Muscle layer of colon (tissue), 2 donors: ENCODE data around the gene INTS6L.

Source experiments
- H3K27ac ChIP-seq: one replicate; pipeline ENCODE4 v1.7.0; 2013; ENCODE audit warnings: low read depth, mild to moderate bottlenecking, low read length, moderate library complexity
- H3K27me3 ChIP-seq, 2 donors: one replicate each; pipeline ENCODE4 v1.7.0; 2013; ENCODE audit warnings: low read length in 2 of 2, mild to moderate bottlenecking in 2 of 2; ENCODE audit not compliant: insufficient read depth in 2 of 2, control insufficient read depth in 1 of 2
- H3K36me3 ChIP-seq: one replicate; pipeline ENCODE4 v1.7.0; 2013; ENCODE audit warnings: mild to moderate bottlenecking, low read length; ENCODE audit not compliant: insufficient read depth
- H3K4me1 ChIP-seq: one replicate; pipeline ENCODE4 v1.7.0; 2013; ENCODE audit warnings: mild to moderate bottlenecking, low read length; ENCODE audit not compliant: insufficient read depth
- H3K4me3 ChIP-seq, 2 donors: one replicate each; pipeline ENCODE4 v1.7.0; 2013; ENCODE audit warnings: low read length in 2 of 2, low read depth in 1 of 2, mild to moderate bottlenecking in 1 of 2, moderate library complexity in 1 of 2
- H3K9ac ChIP-seq: one replicate; pipeline ENCODE4 v1.7.0; 2013; ENCODE audit warnings: low read length
- H3K9me3 ChIP-seq: one replicate; pipeline ENCODE4 v1.7.0; 2013; ENCODE audit warnings: mild to moderate bottlenecking, low read length
- donor health status: abdominal sarcoma.
- donor health status: Adenocarcinoma of cecum.

The INTS6L gene

GRCh38 chrX:135625995-135626394, 105.5 kb downstream of the INTS6L start:
- H3K9ac ChIP-seq: no peak overlapping the region
- no peak overlapping the region for H3K27ac ChIP-seq
- no peaks in the 10 kb centered on the region for H3K4me1 ChIP-seq
- H3K36me3 ChIP-seq: no peaks in the 10 kb centered on the region
- no peaks in the 10 kb centered on the region for H3K9me3 ChIP-seq
- no peaks in the 10 kb centered on the region for H3K27me3 ChIP-seq
- no peak overlapping the region for H3K4me3 ChIP-seq

- Histone ChIP-seq H3K4me1 (no peaks in the 10 kb centered on the region), H3K27me3 (no peaks in the 10 kb centered on the region), H3K36me3 (no peaks in the 10 kb centered on the region), H3K9me3 (no peaks in the 10 kb centered on the region), H3K9ac (no peak overlapping the region), H3K27ac (no peak overlapping the region), H3K4me3 (no peak overlapping the region)
These were observed 108.9 kb downstream of the INTS6L start for GRCh38 chrX:135629342-135629741.
